ENCODE measurements around the gene COPE. TPM values are rescaled to one million over a fixed set of nuclear protein-coding genes. Genes with fewer than 3 reads are reported as not detected.

COPE gene
- total RNA-seq, 1 donor from 2014 or later = 128 TPM

DNA sequence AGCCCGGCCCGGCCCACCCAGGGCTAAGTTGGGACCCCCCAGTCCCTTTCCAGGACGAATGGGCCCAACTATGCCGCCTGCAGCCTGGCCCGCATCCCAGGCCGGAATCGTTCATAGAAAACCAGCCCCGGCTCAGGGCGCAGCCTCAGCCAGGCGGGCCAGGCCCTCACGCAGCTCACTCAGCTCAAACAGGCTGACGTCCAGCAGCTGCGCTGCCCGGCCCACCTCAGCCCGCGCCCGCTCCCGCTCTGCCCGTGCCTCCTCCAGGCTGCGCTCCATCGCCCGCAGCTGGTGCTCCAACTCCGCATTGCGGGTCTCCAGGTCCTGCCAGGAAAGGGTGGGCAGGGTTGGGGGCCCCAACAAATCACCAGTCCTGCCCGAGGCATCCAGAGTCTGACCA lies 10.1 kb upstream of the COPE start:
- intact Hi-C loops (cut with micrococcal nuclease) = no loop called here
- H3K4me1 ChIP-seq = peaks cover 5% of the 10 kb centered on the region
- H3K9me3 ChIP-seq (replicated peaks) = no peaks in the 10 kb centered on the region
- peaks cover 67% of the 10 kb centered on the region for H3K36me3 ChIP-seq
- no peak overlapping the region for H3K27ac ChIP-seq (replicated peaks)
- H3K4me3 ChIP-seq = no peak overlapping the region
- TF ChIP-seq, protein P1, sequence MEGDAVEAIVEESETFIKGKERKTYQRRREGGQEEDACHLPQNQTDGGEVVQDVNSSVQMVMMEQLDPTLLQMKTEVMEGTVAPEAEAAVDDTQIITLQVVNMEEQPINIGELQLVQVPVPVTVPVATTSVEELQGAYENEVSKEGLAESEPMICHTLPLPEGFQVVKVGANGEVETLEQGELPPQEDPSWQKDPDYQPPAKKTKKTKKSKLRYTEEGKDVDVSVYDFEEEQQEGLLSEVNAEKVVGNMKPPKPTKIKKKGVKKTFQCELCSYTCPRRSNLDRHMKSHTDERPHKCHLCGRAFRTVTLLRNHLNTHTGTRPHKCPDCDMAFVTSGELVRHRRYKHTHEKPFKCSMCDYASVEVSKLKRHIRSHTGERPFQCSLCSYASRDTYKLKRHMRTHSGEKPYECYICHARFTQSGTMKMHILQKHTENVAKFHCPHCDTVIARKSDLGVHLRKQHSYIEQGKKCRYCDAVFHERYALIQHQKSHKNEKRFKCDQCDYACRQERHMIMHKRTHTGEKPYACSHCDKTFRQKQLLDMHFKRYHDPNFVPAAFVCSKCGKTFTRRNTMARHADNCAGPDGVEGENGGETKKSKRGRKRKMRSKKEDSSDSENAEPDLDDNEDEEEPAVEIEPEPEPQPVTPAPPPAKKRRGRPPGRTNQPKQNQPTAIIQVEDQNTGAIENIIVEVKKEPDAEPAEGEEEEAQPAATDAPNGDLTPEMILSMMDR (IDR thresholded peaks at IDR 0.05; ENCODE audit: borderline replicate concordance) = no peak
- no peaks in the 10 kb centered on the region for H3K27me3 ChIP-seq (ENCODE audit: low read depth)
- DNase-seq = no peak

DNA sequence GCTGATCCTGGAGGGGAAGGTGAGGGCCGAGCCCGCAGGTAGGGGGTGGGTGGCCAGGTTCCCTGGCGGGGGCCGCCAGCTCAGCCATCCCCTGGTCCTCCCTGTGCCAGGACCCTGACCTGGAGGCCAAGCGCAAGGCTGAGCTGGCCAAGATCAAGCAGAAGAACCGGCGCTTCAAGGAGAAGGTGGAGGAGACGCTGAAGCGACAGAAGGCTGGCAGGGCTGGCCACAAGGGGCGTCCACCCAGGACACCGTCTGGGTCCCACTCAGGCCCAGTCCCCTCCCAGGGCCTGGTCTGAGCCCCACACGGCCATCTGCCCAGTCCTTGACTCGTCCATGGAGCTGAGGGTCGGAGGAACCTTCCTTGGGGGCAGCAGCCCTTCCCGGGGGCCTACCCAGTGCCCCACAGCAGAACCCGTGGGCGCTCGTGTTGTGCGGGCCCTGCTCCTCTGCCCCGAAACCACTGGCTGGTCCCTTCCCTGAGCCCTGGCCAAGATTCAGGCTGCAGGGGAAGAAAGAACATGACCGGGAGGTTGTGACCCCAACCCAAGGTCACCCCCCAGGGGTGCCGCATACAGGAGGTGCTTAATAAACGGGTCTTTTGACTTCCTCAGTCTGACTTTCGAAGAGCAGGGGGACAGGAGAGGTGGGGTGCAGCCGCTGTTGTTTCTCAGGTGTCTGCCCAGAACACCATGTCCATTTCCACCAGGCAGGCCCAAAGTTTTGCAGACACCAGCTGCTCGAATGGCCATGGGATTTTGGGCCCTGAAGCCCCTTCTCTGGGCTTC lies 9.0 kb upstream of the COPE start:
- peaks cover 5% of the 10 kb centered on the region for H3K4me1 ChIP-seq
- no peak overlapping the region for H3K27ac ChIP-seq (replicated peaks)
- H3K9me3 ChIP-seq (replicated peaks) = no peaks in the 10 kb centered on the region
- TF ChIP-seq, protein P1 (IDR thresholded peaks at IDR 0.05; ENCODE audit: borderline replicate concordance) = no peak
- H3K36me3 ChIP-seq = peaks cover 71% of the 10 kb centered on the region
- no peak for DNase-seq
- no peaks in the 10 kb centered on the region for H3K27me3 ChIP-seq (ENCODE audit: low read depth)
- H3K4me3 ChIP-seq = no peak overlapping the region
- intact Hi-C loops (cut with micrococcal nuclease) = no loop called here

DNA sequence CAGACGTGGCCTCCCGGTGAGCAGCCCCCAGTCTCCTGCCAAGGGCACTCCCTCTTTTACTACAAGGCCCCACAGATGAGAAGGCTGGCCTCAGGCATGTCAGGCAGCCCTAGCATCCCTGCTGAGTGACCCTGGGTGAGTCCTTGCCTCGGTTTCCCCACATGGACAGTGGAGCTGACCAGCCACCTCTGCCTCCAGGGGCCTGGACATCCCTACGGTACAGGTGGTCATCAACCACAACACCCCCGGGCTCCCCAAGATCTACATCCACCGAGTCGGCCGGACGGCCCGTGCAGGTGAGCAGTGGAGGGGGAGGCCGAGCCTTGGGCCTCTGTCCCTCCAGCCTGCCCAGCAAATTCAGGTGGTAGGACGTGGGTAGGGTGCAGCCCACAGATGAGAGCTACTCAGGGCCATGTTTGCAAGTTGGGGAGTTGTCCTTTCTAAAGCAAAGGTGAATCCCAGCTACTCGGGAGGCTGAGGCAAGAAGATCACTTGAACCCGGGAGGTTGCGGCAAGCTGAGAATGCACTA lies 5.6 kb upstream of the COPE start:
- intact Hi-C loops (cut with micrococcal nuclease) = no loop called here
- H3K4me3 ChIP-seq = no peak overlapping the region
- peaks cover 16% of the 10 kb centered on the region for H3K4me1 ChIP-seq
- DNase-seq = no peak
- no peak overlapping the region for H3K27ac ChIP-seq (replicated peaks)
- H3K36me3 ChIP-seq = peaks cover 75% of the 10 kb centered on the region
- H3K27me3 ChIP-seq (ENCODE audit: low read depth) = no peaks in the 10 kb centered on the region
- no peaks in the 10 kb centered on the region for H3K9me3 ChIP-seq (replicated peaks)
- TF ChIP-seq, protein P1 (IDR thresholded peaks at IDR 0.05; ENCODE audit: borderline replicate concordance) = no peak

DNA sequence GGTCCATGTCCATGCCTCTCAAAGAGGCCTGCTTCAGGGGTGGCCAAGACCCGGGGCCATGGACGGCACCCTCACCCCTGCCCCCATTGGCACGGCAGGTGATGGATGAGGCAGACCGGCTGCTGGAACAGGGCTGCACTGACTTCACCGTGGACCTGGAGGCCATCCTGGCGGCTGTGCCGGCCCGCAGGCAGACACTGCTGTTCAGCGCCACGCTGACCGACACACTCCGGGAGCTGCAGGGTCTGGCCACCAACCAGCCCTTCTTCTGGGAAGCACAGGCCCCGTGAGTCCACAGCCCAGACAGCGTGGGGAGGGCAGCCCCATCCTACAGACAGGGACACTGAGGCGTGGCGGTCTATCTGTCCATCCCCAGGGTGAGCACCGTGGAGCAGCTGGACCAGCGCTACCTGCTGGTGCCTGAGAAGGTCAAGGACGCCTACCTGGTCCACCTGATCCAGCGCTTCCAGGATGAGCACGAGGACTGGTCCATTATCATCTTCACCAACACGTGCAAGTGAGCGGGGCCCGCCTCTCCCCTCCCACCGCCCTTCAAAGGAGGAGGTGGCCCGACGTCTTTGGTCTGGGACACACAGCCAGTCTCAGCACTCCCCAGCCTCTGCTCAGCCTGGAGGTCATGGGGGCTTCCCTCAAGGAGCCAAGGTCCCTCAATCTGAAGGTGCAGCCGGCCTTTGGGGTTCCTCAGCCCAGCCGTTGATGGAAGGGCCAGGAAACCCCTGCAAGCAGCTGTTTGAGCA lies 3.2 kb upstream of the COPE start:
- Histone ChIP-seq H3K27ac (replicated peaks) (no peak overlapping the region), H3K4me3 (no peak overlapping the region), H3K4me1 (peaks cover 36% of the 10 kb centered on the region), H3K36me3 (peaks cover 60% of the 10 kb centered on the region), H3K9me3 (replicated peaks) (no peaks in the 10 kb centered on the region), H3K27me3 (ENCODE audit: low read depth) (no peaks in the 10 kb centered on the region)
- TF ChIP-seq, protein P1 (IDR thresholded peaks at IDR 0.05; ENCODE audit: borderline replicate concordance) = no peak
- intact Hi-C loops (cut with micrococcal nuclease) = no loop called here
- no peak for DNase-seq

DNA sequence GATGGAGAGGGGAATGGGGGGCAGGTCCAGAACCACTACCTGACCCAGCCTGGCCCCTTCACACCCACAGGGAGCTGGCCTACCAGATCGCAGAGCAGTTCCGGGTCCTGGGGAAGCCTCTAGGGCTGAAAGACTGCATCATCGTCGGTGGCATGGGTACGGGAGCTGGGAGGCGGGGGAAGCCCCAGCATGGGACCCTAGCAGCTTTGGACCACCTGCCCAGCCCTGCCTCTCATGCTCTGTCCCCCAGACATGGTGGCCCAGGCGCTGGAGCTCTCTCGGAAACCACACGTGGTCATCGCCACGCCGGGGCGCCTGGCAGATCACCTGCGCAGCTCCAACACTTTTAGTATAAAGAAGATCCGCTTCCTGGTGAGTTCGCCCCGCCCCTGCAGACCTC lies 2.4 kb upstream of the COPE start:
- TF ChIP-seq, protein P1 (IDR thresholded peaks at IDR 0.05; ENCODE audit: borderline replicate concordance) = no peak
- H3K9me3 ChIP-seq (replicated peaks) = no peaks in the 10 kb centered on the region
- no peak overlapping the region for H3K4me3 ChIP-seq
- no peak for DNase-seq
- intact Hi-C loops (cut with micrococcal nuclease) = no loop called here
- H3K4me1 ChIP-seq = peaks cover 44% of the 10 kb centered on the region
- H3K27me3 ChIP-seq (ENCODE audit: low read depth) = no peaks in the 10 kb centered on the region
- no peak overlapping the region for H3K27ac ChIP-seq (replicated peaks)
- H3K36me3 ChIP-seq = peaks cover 55% of the 10 kb centered on the region
